Forelimb muscle (tissue), 1 donor: ENCODE data around the gene PERCC1. TPM values are rescaled to one million over a fixed set of nuclear protein-coding genes. Genes with fewer than 3 reads are reported as not detected.

Experiments
- DNase-seq: peaks from one replicate; pipeline ENCODE4 v3.0.0-alpha.2; 2013; ENCODE audit warnings: low read depth
- polyA plus RNA-seq: library from polyadenylated mRNA; unstranded; fragments of 120-200 nt; gene quantifications from one replicate; pipeline ENCODE4 v1.2.1, GENCODE V29; 2013; ENCODE audit not compliant: insufficient read length

The PERCC1 gene
- polyA plus RNA-seq, 1 donor = 0.20 TPM

GRCh38 chr16:1450218-1450617, 19.3 kb downstream of the PERCC1 start:
- no peak for DNase-seq

- DNase-seq = no peak
Measured at GRCh38 chr16:1450841-1451240, 20.0 kb downstream of the PERCC1 start.

GRCh38 chr16:1451702-1452392, 21.0 kb downstream of the PERCC1 start:
- DNase-seq = no peak

GRCh38 chr16:1452530-1452929, 21.7 kb downstream of the PERCC1 start:
- no peak for DNase-seq

- no peak for DNase-seq
Measured at GRCh38 chr16:1453316-1453715, 22.4 kb downstream of the PERCC1 start.

GRCh38 chr16:1454561-1454960, 23.7 kb downstream of the PERCC1 start:
- DNase-seq = no peak

- DNase-seq = no peak
Measured at GRCh38 chr16:1455190-1456171, 24.6 kb downstream of the PERCC1 start.

GRCh38 chr16:1456951-1457350, 26.1 kb downstream of the PERCC1 start:
- no peak for DNase-seq

- no peak for DNase-seq
Measured at GRCh38 chr16:1457489-1458245, 26.8 kb downstream of the PERCC1 start.

GRCh38 chr16:1458336-1458976, 27.6 kb downstream of the PERCC1 start:
- DNase-seq = no peak

- DNase-seq = no peak
Measured at GRCh38 chr16:1458977-1459341, 28.1 kb downstream of the PERCC1 start.

GRCh38 chr16:1459967-1460366, 29.1 kb downstream of the PERCC1 start:
- no peak for DNase-seq

- no peak for DNase-seq
Measured at GRCh38 chr16:1460602-1461138, 29.8 kb downstream of the PERCC1 start.

- no peak for DNase-seq
Measured at GRCh38 chr16:1461146-1461545, 30.3 kb downstream of the PERCC1 start.

- DNase-seq = no peak
Measured at GRCh38 chr16:1464196-1464893, 33.5 kb downstream of the PERCC1 start.

GRCh38 chr16:1464894-1465566, 34.2 kb downstream of the PERCC1 start:
- no peak for DNase-seq

- DNase-seq = no peak
Measured at GRCh38 chr16:1465567-1465915, 34.7 kb downstream of the PERCC1 start.

GRCh38 chr16:1466054-1466453, 35.2 kb downstream of the PERCC1 start:
- DNase-seq = no peak

- no peak for DNase-seq
Measured at GRCh38 chr16:1466968-1467521, 36.2 kb downstream of the PERCC1 start.

- no peak for DNase-seq
Measured at GRCh38 chr16:1468426-1468810, 37.5 kb downstream of the PERCC1 start.
